ENCODE measurements around the gene KSR1. TPM values are rescaled to one million over a fixed set of nuclear protein-coding genes. Genes with fewer than 3 reads are reported as not detected.

KSR1 gene
- total and polyA plus RNA-seq, 2 donors (not counting 1 experiment from before 2014, with no cell fraction given): 5.3 to 10.1 TPM

DNA sequence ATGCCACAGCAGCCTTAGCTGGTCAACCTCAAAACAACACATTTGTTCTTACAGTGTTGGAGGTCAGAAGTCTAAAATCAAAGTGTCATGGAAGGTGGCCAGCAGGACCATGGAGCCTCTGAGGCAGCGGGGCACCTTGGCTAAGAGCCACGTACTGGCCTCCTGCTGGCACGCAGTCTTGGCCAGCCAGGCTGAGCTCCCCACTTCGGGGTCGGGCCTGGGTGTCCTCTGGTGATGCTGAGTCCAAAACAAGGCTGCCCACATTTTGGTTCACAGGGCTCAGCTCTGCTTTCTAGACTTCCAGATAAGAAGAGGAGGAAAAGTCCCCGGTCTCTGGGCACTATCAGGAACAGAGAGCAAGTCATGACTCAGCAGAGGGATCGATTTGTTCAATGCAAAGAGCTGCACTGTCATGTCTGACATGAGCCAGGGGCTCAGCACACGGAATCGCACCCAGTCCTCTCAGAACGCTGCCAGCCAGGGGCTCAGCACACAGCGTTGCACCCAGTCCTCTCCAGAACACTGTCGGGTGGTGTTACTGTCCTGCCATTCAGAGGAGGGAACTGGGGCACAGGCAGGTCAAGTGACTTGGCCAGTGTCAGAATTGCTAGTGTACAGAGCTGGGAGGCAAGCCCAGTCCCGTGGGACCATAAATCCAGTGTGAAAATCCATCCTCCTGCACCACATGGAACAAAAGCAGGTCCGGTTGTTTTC is 177.2 kb downstream of the KSR1 start:
- H3K4me3 ChIP-seq (replicated peaks in 1 of 4; ENCODE audit: control extremely low read depth in 1 of 4, insufficient read depth in 1 of 4, low read depth in 3 of 4, low read length in 4 of 4): no peak overlapping the region
- no peaks in the 10 kb centered on the region for H3K36me3 ChIP-seq (ENCODE audit: control insufficient read depth, insufficient read depth, low read length)
- H3K79me2 ChIP-seq (ENCODE audit: control insufficient read depth, insufficient read depth, low read length): no peaks in the 10 kb centered on the region
- H3K27me3 ChIP-seq (ENCODE audit: control insufficient read depth, insufficient read depth, low read length): no peaks in the 10 kb centered on the region
- peaks cover 7% of the 10 kb centered on the region for H3K4me1 ChIP-seq (ENCODE audit: control insufficient read depth, extremely low read depth, insufficient read depth, low read length)
- no peak overlapping the region for H3K4me2 ChIP-seq (ENCODE audit: extremely low read depth, insufficient read depth, low read length)
- no peak overlapping the region for H3K27ac ChIP-seq (ENCODE audit: insufficient read depth, low read length)
- no peaks in the 10 kb centered on the region for H4K20me1 ChIP-seq (ENCODE audit: control insufficient read depth, extremely low read depth, insufficient read depth, low read length)
- DNase-seq (ENCODE audit: low read depth in 2 of 2): peak in 1 of 2 donors; percentile 21
- TF ChIP-seq CTCF (conservative IDR thresholded peaks at IDR 0.05 in 1 of 2, IDR thresholded peaks at IDR 0.05 in 1 of 2; ENCODE audit: low read depth in 1 of 2, low read length in 2 of 2): no peak
- no peak for TF ChIP-seq EZH2 (IDR thresholded peaks at IDR 0.05; ENCODE audit: low read length, missing control alignments)
- H3K9me3 ChIP-seq (ENCODE audit: control insufficient read depth, insufficient read depth, low read depth, low read length): no peaks in the 10 kb centered on the region
- H3K9ac ChIP-seq (ENCODE audit: insufficient read depth, low read length): no peak overlapping the region
- H2AFZ ChIP-seq (ENCODE audit: low read length): no peak overlapping the region

DNA sequence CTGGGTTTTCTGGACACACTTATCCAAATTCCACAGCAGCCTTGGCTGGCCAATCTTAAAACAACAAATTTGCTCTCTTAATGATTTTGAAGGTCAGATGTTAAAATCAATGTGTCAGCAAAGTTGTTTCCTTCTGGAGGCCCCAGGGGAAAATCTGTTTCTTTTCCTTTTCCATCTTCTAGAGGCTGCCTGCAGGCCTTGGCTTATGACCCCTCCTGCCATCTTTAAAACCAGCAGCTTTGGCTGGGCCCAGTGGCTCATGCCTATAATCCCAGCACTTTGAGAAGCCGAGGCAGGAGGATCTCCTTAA is 177.7 kb downstream of the KSR1 start:
- no peaks in the 10 kb centered on the region for H3K27me3 ChIP-seq (ENCODE audit: control insufficient read depth, insufficient read depth, low read length)
- no peak overlapping the region for H2AFZ ChIP-seq (ENCODE audit: low read length)
- H4K20me1 ChIP-seq (ENCODE audit: control insufficient read depth, extremely low read depth, insufficient read depth, low read length): no peaks in the 10 kb centered on the region
- no peak overlapping the region for H3K4me3 ChIP-seq (replicated peaks in 1 of 4; ENCODE audit: control extremely low read depth in 1 of 4, insufficient read depth in 1 of 4, low read depth in 3 of 4, low read length in 4 of 4)
- peak in 1 of 2 donors; percentile 32 for DNase-seq (ENCODE audit: low read depth in 2 of 2)
- no peak overlapping the region for H3K27ac ChIP-seq (ENCODE audit: insufficient read depth, low read length)
- TF ChIP-seq CTCF (conservative IDR thresholded peaks at IDR 0.05 in 1 of 2, IDR thresholded peaks at IDR 0.05 in 1 of 2; ENCODE audit: low read depth in 1 of 2, low read length in 2 of 2) (no peak), EZH2 (IDR thresholded peaks at IDR 0.05; ENCODE audit: low read length, missing control alignments) (no peak)
- H3K79me2 ChIP-seq (ENCODE audit: control insufficient read depth, insufficient read depth, low read length): no peaks in the 10 kb centered on the region
- H3K9me3 ChIP-seq (ENCODE audit: control insufficient read depth, insufficient read depth, low read depth, low read length): no peaks in the 10 kb centered on the region
- no peak overlapping the region for H3K4me2 ChIP-seq (ENCODE audit: extremely low read depth, insufficient read depth, low read length)
- H3K9ac ChIP-seq (ENCODE audit: insufficient read depth, low read length): no peak overlapping the region
- H3K4me1 ChIP-seq (ENCODE audit: control insufficient read depth, extremely low read depth, insufficient read depth, low read length): peaks cover 7% of the 10 kb centered on the region
- H3K36me3 ChIP-seq (ENCODE audit: control insufficient read depth, insufficient read depth, low read length): no peaks in the 10 kb centered on the region

DNA sequence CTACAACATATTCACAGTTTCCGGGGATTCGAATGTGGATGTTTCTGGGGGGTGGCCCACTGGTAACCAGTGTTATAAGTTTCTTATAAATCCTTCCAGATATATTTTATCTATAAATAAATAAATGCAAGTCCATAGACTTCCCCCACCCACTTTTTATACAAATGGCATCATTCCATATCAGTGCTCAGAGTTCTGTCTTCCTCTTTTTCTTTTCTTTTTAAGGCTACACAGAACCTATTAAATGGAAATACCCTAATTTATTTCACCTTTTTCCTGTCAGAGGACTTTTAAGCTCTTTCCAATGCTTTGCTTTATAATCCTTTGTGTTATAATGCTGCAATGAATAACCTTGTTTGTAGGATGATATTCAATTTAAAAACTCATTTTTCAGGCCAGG is 178.5 kb downstream of the KSR1 start:
- no peaks in the 10 kb centered on the region for H3K36me3 ChIP-seq (ENCODE audit: control insufficient read depth, insufficient read depth, low read length)
- no peaks in the 10 kb centered on the region for H3K79me2 ChIP-seq (ENCODE audit: control insufficient read depth, insufficient read depth, low read length)
- no peak for TF ChIP-seq CTCF (conservative IDR thresholded peaks at IDR 0.05 in 1 of 2, IDR thresholded peaks at IDR 0.05 in 1 of 2; ENCODE audit: low read depth in 1 of 2, low read length in 2 of 2)
- TF ChIP-seq EZH2 (IDR thresholded peaks at IDR 0.05; ENCODE audit: low read length, missing control alignments): no peak
- no peaks in the 10 kb centered on the region for H4K20me1 ChIP-seq (ENCODE audit: control insufficient read depth, extremely low read depth, insufficient read depth, low read length)
- no peak overlapping the region for H3K4me2 ChIP-seq (ENCODE audit: extremely low read depth, insufficient read depth, low read length)
- no peak for DNase-seq (ENCODE audit: low read depth in 2 of 2)
- no peaks in the 10 kb centered on the region for H3K27me3 ChIP-seq (ENCODE audit: control insufficient read depth, insufficient read depth, low read length)
- H3K27ac ChIP-seq (ENCODE audit: insufficient read depth, low read length): no peak overlapping the region
- no peak overlapping the region for H2AFZ ChIP-seq (ENCODE audit: low read length)
- no peak overlapping the region for H3K9ac ChIP-seq (ENCODE audit: insufficient read depth, low read length)
- no peak overlapping the region for H3K4me3 ChIP-seq (replicated peaks in 1 of 4; ENCODE audit: control extremely low read depth in 1 of 4, insufficient read depth in 1 of 4, low read depth in 3 of 4, low read length in 4 of 4)
- H3K4me1 ChIP-seq (ENCODE audit: control insufficient read depth, extremely low read depth, insufficient read depth, low read length): peaks cover 7% of the 10 kb centered on the region
- no peaks in the 10 kb centered on the region for H3K9me3 ChIP-seq (ENCODE audit: control insufficient read depth, insufficient read depth, low read depth, low read length)
